IMR-90 (cell line): ENCODE results near the gene PCYT2.

Source experiments
- BHLHE40 ChIP-seq: fragments of 150-350 bp; IDR thresholded peaks from 2 replicates; pipeline ENCODE4 v1.6.1; 2016; ENCODE audit warnings: mild to moderate bottlenecking, low read depth, low read length
- POLR2A ChIP-seq: IDR thresholded peaks from 2 replicates; pipeline ENCODE4 v1.6.1; 2012; ENCODE audit warnings: mild to moderate bottlenecking, low read depth, low read length
- RAD21 ChIP-seq: IDR thresholded peaks from 2 replicates; pipeline ENCODE4 v1.6.1; 2012; ENCODE audit warnings: low read length, improper control_type of control experiment
- TF ChIP-seq, protein P1 (sequence below): conservative IDR thresholded peaks from 2 replicates; pipeline ENCODE4 v1.5.1; 2012; ENCODE audit warnings: mild to moderate bottlenecking, low read depth, low read length, improper control_type of control experiment

- TF ChIP-seq POLR2A (no peak), RAD21 (no peak), BHLHE40 (no peak)
- TF ChIP-seq, protein P1, sequence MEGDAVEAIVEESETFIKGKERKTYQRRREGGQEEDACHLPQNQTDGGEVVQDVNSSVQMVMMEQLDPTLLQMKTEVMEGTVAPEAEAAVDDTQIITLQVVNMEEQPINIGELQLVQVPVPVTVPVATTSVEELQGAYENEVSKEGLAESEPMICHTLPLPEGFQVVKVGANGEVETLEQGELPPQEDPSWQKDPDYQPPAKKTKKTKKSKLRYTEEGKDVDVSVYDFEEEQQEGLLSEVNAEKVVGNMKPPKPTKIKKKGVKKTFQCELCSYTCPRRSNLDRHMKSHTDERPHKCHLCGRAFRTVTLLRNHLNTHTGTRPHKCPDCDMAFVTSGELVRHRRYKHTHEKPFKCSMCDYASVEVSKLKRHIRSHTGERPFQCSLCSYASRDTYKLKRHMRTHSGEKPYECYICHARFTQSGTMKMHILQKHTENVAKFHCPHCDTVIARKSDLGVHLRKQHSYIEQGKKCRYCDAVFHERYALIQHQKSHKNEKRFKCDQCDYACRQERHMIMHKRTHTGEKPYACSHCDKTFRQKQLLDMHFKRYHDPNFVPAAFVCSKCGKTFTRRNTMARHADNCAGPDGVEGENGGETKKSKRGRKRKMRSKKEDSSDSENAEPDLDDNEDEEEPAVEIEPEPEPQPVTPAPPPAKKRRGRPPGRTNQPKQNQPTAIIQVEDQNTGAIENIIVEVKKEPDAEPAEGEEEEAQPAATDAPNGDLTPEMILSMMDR: no peak
Measured at GRCh38 chr17:81854974-81855774, 56.0 kb downstream of the PCYT2 start.
